IMR-90 (cell line): ENCODE measurements around the gene NAMPT. TPM values are rescaled to one million over a fixed set of nuclear protein-coding genes. Genes with fewer than 3 reads are reported as not detected.

Experiments used
- ATAC-seq: fragments of 200-7000 bp; cut with Tn5 transposase; 2 replicates; pipeline ENCODE4 v1.9.1; 2020; ENCODE audit warnings: low read depth, mild to moderate bottlenecking, moderate library complexity
- BruUV-seq: library from RNA; stranded (reverse); fragments of 400-500 nt; replicated peaks from 2 replicates; lab custom pipeline; 2021; lab: Mats Ljungman, UMichigan
- CTCF ChIA-PET: fragments of 300-600 bp; formaldehyde crosslinking; extraction: SDS; loops from one replicate; lab custom pipeline; 2021; ENCODE audit warnings: antibody characterized with exemption; lab: Yijun Ruan, JAX
- POLR2A ChIA-PET: fragments of 300-600 bp; sonication (Branson Sonifier 250); formaldehyde crosslinking; loops from one replicate; lab custom pipeline; 2022; ENCODE audit warnings: antibody characterized with exemption; ENCODE audit not compliant: unreplicated experiment; lab: Charles Lee
- DNase-seq: peaks from one replicate; pipeline ENCODE4 v3.0.0; 2013
- H2AFZ ChIP-seq: replicated peaks from 2 replicates; pipeline ENCODE3; 2013; ENCODE audit warnings: low read length, mild to moderate bottlenecking; ENCODE audit not compliant: poor library complexity
- H2AK5ac ChIP-seq: 2 replicates; pipeline ENCODE4 v1.6.1; 2013; ENCODE audit warnings: low read depth, low read length, inconsistent platforms
- H2AK9ac ChIP-seq: replicated peaks from 2 replicates; pipeline ENCODE3; 2013; ENCODE audit warnings: mild to moderate bottlenecking, low read depth, low read length, moderate library complexity; ENCODE audit not compliant: poor library complexity
- H2BK120ac ChIP-seq: 2 replicates; pipeline ENCODE4 v1.6.1; 2013; ENCODE audit warnings: low read depth, low read length, inconsistent platforms
- H2BK15ac ChIP-seq: 3 replicates; pipeline ENCODE4 v1.6.1; 2013; ENCODE audit warnings: low read depth, low read length, inconsistent platforms
- H2BK20ac ChIP-seq: 2 replicates; pipeline ENCODE4 v1.6.1; 2013; ENCODE audit warnings: low read depth, mild to moderate bottlenecking, inconsistent platforms, low read length, moderate library complexity
- H2BK5ac ChIP-seq: 2 replicates; pipeline ENCODE4 v1.6.1; 2013; ENCODE audit warnings: mild to moderate bottlenecking, low read depth, low read length, inconsistent platforms; ENCODE audit not compliant: poor library complexity, severe bottlenecking
- H3K14ac ChIP-seq: replicated peaks from 2 replicates; pipeline ENCODE4 v1.6.1; 2013; ENCODE audit warnings: low read depth, low read length, inconsistent platforms
- H3K18ac ChIP-seq: 2 replicates; pipeline ENCODE4 v1.6.1; 2013; ENCODE audit warnings: low read depth, low read length, control low read depth
- H3K23ac ChIP-seq: 2 replicates; pipeline ENCODE4 v1.6.1; 2013; ENCODE audit warnings: low read depth, low read length, inconsistent platforms
- H3K27ac ChIP-seq: 2 replicates; pipeline ENCODE4 v1.5.1; 2013; ENCODE audit warnings: mild to moderate bottlenecking, control low read depth, low read length; ENCODE audit not compliant: insufficient read depth
- H3K27me3 ChIP-seq: 2 replicates; pipeline ENCODE4 v1.6.1; 2013; ENCODE audit warnings: low read length; ENCODE audit not compliant: control insufficient read depth, insufficient read depth
- H3K36me3 ChIP-seq: 2 replicates; pipeline ENCODE4 v1.6.1; 2013; ENCODE audit warnings: low read length, mixed read lengths; ENCODE audit not compliant: control insufficient read depth, insufficient read depth
- H3K4ac ChIP-seq: 2 replicates; pipeline ENCODE4 v1.6.1; 2013; ENCODE audit warnings: low read depth, low read length, inconsistent platforms
- H3K4me1 ChIP-seq: 2 replicates; pipeline ENCODE4 v1.6.1; 2013; ENCODE audit warnings: low read length, mixed read lengths; ENCODE audit not compliant: control insufficient read depth, insufficient read depth
- H3K4me2 ChIP-seq: 2 replicates; pipeline ENCODE4 v1.6.1; 2013; ENCODE audit warnings: low read depth, mild to moderate bottlenecking, control low read depth, low read length, moderate library complexity
- H3K4me3 ChIP-seq: 2 replicates; pipeline ENCODE4 v1.5.1; 2013; ENCODE audit warnings: low read depth, mild to moderate bottlenecking, control low read depth, low read length, moderate library complexity; ENCODE audit not compliant: insufficient read depth
- H3K56ac ChIP-seq: 2 replicates; pipeline ENCODE4 v1.6.1; 2013; ENCODE audit warnings: low read length, inconsistent platforms; ENCODE audit not compliant: insufficient read depth; ENCODE audit errors: extremely low read depth
- H3K79me1 ChIP-seq, 2 experiments: 2 replicates each; pipeline ENCODE4 v1.6.1; 2013; ENCODE audit warnings: low read length in 2 of 2, inconsistent platforms in 1 of 2, low read depth in 1 of 2
- H3K9ac ChIP-seq: 2 replicates; pipeline ENCODE4 v1.6.1; 2013; ENCODE audit warnings: low read depth, low read length, control low read depth
- H3K9me1 ChIP-seq: 2 replicates; pipeline ENCODE4 v1.6.1; 2013; ENCODE audit warnings: low read length, inconsistent platforms; ENCODE audit not compliant: insufficient read depth
- H3K9me3 ChIP-seq: 2 replicates; pipeline ENCODE4 v1.6.1; 2013; ENCODE audit warnings: low read length; ENCODE audit not compliant: control insufficient read depth, insufficient read depth
- H4K20me1 ChIP-seq: 2 replicates; pipeline ENCODE4 v1.6.1; 2013; ENCODE audit warnings: low read length, inconsistent platforms; ENCODE audit not compliant: insufficient read depth
- H4K5ac ChIP-seq: 2 replicates; pipeline ENCODE4 v1.6.1; 2013; ENCODE audit warnings: mild to moderate bottlenecking, low read depth, low read length, control low read depth
- H4K8ac ChIP-seq, 2 experiments: 2 replicates each; pipeline ENCODE4 v1.6.1; 2013; ENCODE audit warnings: low read depth in 2 of 2, low read length in 2 of 2, control low read depth in 1 of 2, inconsistent platforms in 1 of 2
- H4K91ac ChIP-seq: 2 replicates; pipeline ENCODE4 v1.6.1; 2013; ENCODE audit warnings: low read depth, low read length, inconsistent platforms; ENCODE audit not compliant: insufficient read depth
- BHLHE40 ChIP-seq: fragments of 150-350 bp; IDR thresholded peaks from 2 replicates; pipeline ENCODE4 v1.6.1; 2016; ENCODE audit warnings: mild to moderate bottlenecking, low read depth, low read length
- CEBPB ChIP-seq: IDR thresholded peaks from 2 replicates; pipeline ENCODE4 v1.6.1; 2012; ENCODE audit warnings: low read depth, low read length, improper control_type of control experiment
- CHD1 ChIP-seq: IDR thresholded peaks from 2 replicates; pipeline ENCODE4 v1.6.1; 2012; ENCODE audit warnings: low read depth, low read length, improper control_type of control experiment
- FOS ChIP-seq: fragments of 150-350 bp; IDR thresholded peaks from 2 replicates; pipeline ENCODE4 v1.6.1; 2016; ENCODE audit warnings: low read depth, low read length
- MAFK ChIP-seq: IDR thresholded peaks from 2 replicates; pipeline ENCODE4 v1.6.1; 2012; ENCODE audit warnings: low read depth, low read length, improper control_type of control experiment
- MAZ ChIP-seq: IDR thresholded peaks from 2 replicates; pipeline ENCODE4 v1.6.1; 2012; ENCODE audit warnings: low read depth, mild to moderate bottlenecking, low read length, improper control_type of control experiment, moderate library complexity, borderline replicate concordance
- MXI1 ChIP-seq: IDR thresholded peaks from 2 replicates; pipeline ENCODE4 v1.6.1; 2012; ENCODE audit warnings: low read depth, mild to moderate bottlenecking, low read length, moderate library complexity, borderline replicate concordance
- NFE2L2 ChIP-seq: fragments of 150-350 bp; IDR thresholded peaks from 2 replicates; pipeline ENCODE4 v1.6.1; 2016; ENCODE audit warnings: low read depth, mild to moderate bottlenecking, low read length
- POLR2A ChIP-seq: IDR thresholded peaks from 2 replicates; pipeline ENCODE4 v1.6.1; 2012; ENCODE audit warnings: mild to moderate bottlenecking, low read depth, low read length
- RAD21 ChIP-seq: IDR thresholded peaks from 2 replicates; pipeline ENCODE4 v1.6.1; 2012; ENCODE audit warnings: low read length, improper control_type of control experiment
- RCOR1 ChIP-seq: IDR thresholded peaks from 2 replicates; pipeline ENCODE4 v1.6.1; 2012; ENCODE audit warnings: mild to moderate bottlenecking, low read length, improper control_type of control experiment; ENCODE audit not compliant: insufficient replicate concordance
- RFX5 ChIP-seq: IDR thresholded peaks from 2 replicates; pipeline ENCODE4 v1.8.0; 2012; ENCODE audit warnings: low read depth, mild to moderate bottlenecking, low read length, moderate library complexity
- SMC3 ChIP-seq: fragments of 150-350 bp; IDR thresholded peaks from 2 replicates; pipeline ENCODE4 v1.6.1; 2016; ENCODE audit warnings: low read depth, mild to moderate bottlenecking, antibody characterized with exemption, low read length, moderate library complexity
- dilution Hi-C: fragments of 300-500 bp; cut with HindIII; formaldehyde crosslinking; loops from one replicate; pipeline ENCODE4 v1.14.3; 2018; ENCODE audit warnings: low sequenced_read_pairs; ENCODE audit not compliant: unreplicated experiment
- in situ Hi-C: fragments of 300-500 bp; cut with MboI; formaldehyde crosslinking; loops from 3 replicates; pipeline ENCODE4 v1.14.3; 2019; ENCODE audit warnings: low sequenced_read_pairs, inconsistent platforms, mixed read lengths
- intact Hi-C: fragments of 100-400 bp; cut with micrococcal nuclease; formaldehyde crosslinking; loops from 2 replicates; pipeline ENCODE4 v1.10.0; 2022
- polyA plus RNA-seq, 3 experiments: library from polyadenylated mRNA; depleted of rRNA; stranded (reverse); fragments of >200 nt; gene quantifications; 2 replicates each; pipeline ENCODE4 v1.2.3, GENCODE V29; 2012; ENCODE audit warnings: low replicate concordance in 1 of 3
- total RNA-seq: library from RNA; depleted of rRNA; stranded (reverse); fragments of >200 nt; gene quantifications from 2 replicates; pipeline ENCODE4 v1.2.3, GENCODE V29; 2012
- TF ChIP-seq, protein P1 (sequence below): fragments of 150-350 bp; IDR thresholded peaks from 2 replicates; pipeline ENCODE4 v1.6.1; 2017; ENCODE audit warnings: mild to moderate bottlenecking, antibody characterized with exemption, low read length, low read depth
- TF ChIP-seq, protein P2 (sequence below): fragments of 150-350 bp; IDR thresholded peaks from 2 replicates; pipeline ENCODE4 v1.6.1; 2016; ENCODE audit warnings: low read depth, mild to moderate bottlenecking, low read length, moderate library complexity, borderline replicate concordance
- TF ChIP-seq, protein P3 (sequence below): conservative IDR thresholded peaks from 2 replicates; pipeline ENCODE4 v1.5.1; 2012; ENCODE audit warnings: mild to moderate bottlenecking, low read depth, low read length, improper control_type of control experiment

NAMPT gene
- total and polyA plus RNA-seq, 2 of the 4 experiments (the other 2 are of a cell fraction) = 13.3 to 31.7 TPM

DNA sequence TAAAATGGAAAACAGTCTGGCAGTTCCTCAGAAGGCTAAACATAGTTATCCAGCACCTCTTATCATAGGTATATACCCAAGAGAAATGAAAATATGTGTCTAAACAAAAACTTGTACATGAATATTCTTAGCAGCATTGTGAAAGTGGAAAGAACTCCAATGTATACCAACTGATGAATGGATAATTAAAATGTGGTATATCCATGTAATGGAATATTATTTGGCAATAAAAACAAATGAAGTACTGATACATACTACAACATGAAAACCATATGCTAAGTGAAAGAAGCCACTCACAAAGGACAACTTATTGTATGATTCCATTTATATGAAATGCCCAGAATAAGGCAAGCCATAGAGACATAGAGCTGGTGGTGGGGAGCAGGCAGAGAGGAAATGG, 32.2 kb upstream of the NAMPT start:
- CTCF ChIA-PET = no interaction called here
- Histone ChIP-seq H3K4ac (no peak overlapping the region), H3K9me1 (peaks cover 3% of the 10 kb centered on the region; the same call in 1 of the 2 replicates), H3K27me3 (no peaks in the 10 kb centered on the region), H2AK5ac (no peak overlapping the region), H3K4me2 (no peak overlapping the region), H4K8ac (no peak overlapping the region), H3K4me1 (peaks cover 5% of the 10 kb centered on the region), H3K4me3 (no peak overlapping the region), H3K36me3 (no peaks in the 10 kb centered on the region), H2AK9ac (no peak overlapping the region), H4K20me1 (no peaks in the 10 kb centered on the region), H2BK15ac (no peak overlapping the region), H4K91ac (no peak overlapping the region), H3K27ac (no peak overlapping the region), H2AFZ (no peak overlapping the region), H3K9ac (no peak overlapping the region), H3K56ac (no peak overlapping the region), H3K14ac (no peak overlapping the region), H2BK120ac (no peak overlapping the region), H3K9me3 (no peaks in the 10 kb centered on the region), H4K5ac (no peak overlapping the region), H2BK5ac (no peak overlapping the region), H3K18ac (no peak overlapping the region), H3K79me1 (no peaks in the 10 kb centered on the region), H3K23ac (no peak overlapping the region), H2BK20ac (no peak overlapping the region)
- no peak for ATAC-seq
- intact Hi-C loops = no loop called here
- no peak for DNase-seq
- no peak for TF ChIP-seq POLR2A
- no peak for TF ChIP-seq SMC3
- no peak for TF ChIP-seq RCOR1
- no peak for TF ChIP-seq RAD21
- TF ChIP-seq, protein P1, sequence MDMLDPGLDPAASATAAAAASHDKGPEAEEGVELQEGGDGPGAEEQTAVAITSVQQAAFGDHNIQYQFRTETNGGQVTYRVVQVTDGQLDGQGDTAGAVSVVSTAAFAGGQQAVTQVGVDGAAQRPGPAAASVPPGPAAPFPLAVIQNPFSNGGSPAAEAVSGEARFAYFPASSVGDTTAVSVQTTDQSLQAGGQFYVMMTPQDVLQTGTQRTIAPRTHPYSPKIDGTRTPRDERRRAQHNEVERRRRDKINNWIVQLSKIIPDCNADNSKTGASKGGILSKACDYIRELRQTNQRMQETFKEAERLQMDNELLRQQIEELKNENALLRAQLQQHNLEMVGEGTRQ = no peak
- TF ChIP-seq FOS = no peak
- no peak for TF ChIP-seq CEBPB
- TF ChIP-seq CHD1 = no peak
- TF ChIP-seq, protein P2, sequence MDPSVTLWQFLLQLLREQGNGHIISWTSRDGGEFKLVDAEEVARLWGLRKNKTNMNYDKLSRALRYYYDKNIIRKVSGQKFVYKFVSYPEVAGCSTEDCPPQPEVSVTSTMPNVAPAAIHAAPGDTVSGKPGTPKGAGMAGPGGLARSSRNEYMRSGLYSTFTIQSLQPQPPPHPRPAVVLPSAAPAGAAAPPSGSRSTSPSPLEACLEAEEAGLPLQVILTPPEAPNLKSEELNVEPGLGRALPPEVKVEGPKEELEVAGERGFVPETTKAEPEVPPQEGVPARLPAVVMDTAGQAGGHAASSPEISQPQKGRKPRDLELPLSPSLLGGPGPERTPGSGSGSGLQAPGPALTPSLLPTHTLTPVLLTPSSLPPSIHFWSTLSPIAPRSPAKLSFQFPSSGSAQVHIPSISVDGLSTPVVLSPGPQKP = no peak
- TF ChIP-seq, protein P3, sequence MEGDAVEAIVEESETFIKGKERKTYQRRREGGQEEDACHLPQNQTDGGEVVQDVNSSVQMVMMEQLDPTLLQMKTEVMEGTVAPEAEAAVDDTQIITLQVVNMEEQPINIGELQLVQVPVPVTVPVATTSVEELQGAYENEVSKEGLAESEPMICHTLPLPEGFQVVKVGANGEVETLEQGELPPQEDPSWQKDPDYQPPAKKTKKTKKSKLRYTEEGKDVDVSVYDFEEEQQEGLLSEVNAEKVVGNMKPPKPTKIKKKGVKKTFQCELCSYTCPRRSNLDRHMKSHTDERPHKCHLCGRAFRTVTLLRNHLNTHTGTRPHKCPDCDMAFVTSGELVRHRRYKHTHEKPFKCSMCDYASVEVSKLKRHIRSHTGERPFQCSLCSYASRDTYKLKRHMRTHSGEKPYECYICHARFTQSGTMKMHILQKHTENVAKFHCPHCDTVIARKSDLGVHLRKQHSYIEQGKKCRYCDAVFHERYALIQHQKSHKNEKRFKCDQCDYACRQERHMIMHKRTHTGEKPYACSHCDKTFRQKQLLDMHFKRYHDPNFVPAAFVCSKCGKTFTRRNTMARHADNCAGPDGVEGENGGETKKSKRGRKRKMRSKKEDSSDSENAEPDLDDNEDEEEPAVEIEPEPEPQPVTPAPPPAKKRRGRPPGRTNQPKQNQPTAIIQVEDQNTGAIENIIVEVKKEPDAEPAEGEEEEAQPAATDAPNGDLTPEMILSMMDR = no peak
- TF ChIP-seq MAFK = no peak
- no peak for TF ChIP-seq RFX5
- TF ChIP-seq BHLHE40 = no peak
- TF ChIP-seq NFE2L2 = no peak
- no peak for TF ChIP-seq MXI1
- TF ChIP-seq MAZ = no peak
- in situ Hi-C loops = no loop called here
- dilution Hi-C loops = no loop called here
- POLR2A ChIA-PET = no interaction called here
- BruUV-seq = no TSS peak
